ENCODE results near the gene SULT1A2. TPM values are rescaled to one million over a fixed set of nuclear protein-coding genes. Genes with fewer than 3 reads are reported as not detected.

The SULT1A2 gene
- total and polyA plus RNA-seq, 2 of the 4 experiments (the other 2 are of a cell fraction): 0.09 TPM; not detected in 1

GRCh38 chr16:28549301-28549899 lies 47.5 kb downstream of the SULT1A2 start (continued):
- peak; percentile 65 for TF ChIP-seq SMC3 (IDR thresholded peaks at IDR 0.05; ENCODE audit: low read depth, low read length)
- no peak for TF ChIP-seq CHD1 (IDR thresholded peaks at IDR 0.05; ENCODE audit: low read depth, low read length)
- no peak for TF ChIP-seq MAFK (IDR thresholded peaks at IDR 0.05; ENCODE audit: low read depth, low read length)
- no peak for TF ChIP-seq MAZ (IDR thresholded peaks at IDR 0.05; ENCODE audit: borderline replicate concordance, low read depth, low read length)

- Histone ChIP-seq H3K23ac (ENCODE audit: low read depth, low read length) (no peak overlapping the region), H2AK9ac (replicated peaks; ENCODE audit: low read depth, low read length, poor library complexity) (peak overlapping the region; percentile 55), H3K4me2 (ENCODE audit: low read depth, low read length) (no peak overlapping the region), H2AK5ac (ENCODE audit: low read depth, low read length) (no peak overlapping the region), H3K56ac (ENCODE audit: extremely low read depth, insufficient read depth, low read length) (no peak overlapping the region), H2BK5ac (ENCODE audit: low read depth, low read length, poor library complexity, severe bottlenecking) (no peak overlapping the region), H3K4me3 (ENCODE audit: insufficient read depth, low read depth, low read length) (no peak overlapping the region), H4K5ac (ENCODE audit: low read depth, low read length) (no peak overlapping the region), H2AFZ (replicated peaks; ENCODE audit: low read length, poor library complexity) (no peak overlapping the region), H3K36me3 (ENCODE audit: control insufficient read depth, insufficient read depth, low read length) (no peaks in the 10 kb centered on the region), H3K9me3 (ENCODE audit: control insufficient read depth, insufficient read depth, low read length) (no peaks in the 10 kb centered on the region), H4K20me1 (ENCODE audit: insufficient read depth, low read length) (no peaks in the 10 kb centered on the region), H2BK20ac (ENCODE audit: low read depth, low read length) (no peak overlapping the region), H3K4me1 (ENCODE audit: control insufficient read depth, insufficient read depth, low read length) (no peaks in the 10 kb centered on the region), H2BK15ac (ENCODE audit: low read depth, low read length) (no peak overlapping the region), H3K4ac (ENCODE audit: low read depth, low read length) (no peak overlapping the region), H3K9ac (ENCODE audit: low read depth, low read length) (no peak overlapping the region), H3K14ac (replicated peaks; ENCODE audit: low read depth, low read length) (no peak overlapping the region), H3K27me3 (ENCODE audit: control insufficient read depth, insufficient read depth, low read length) (peaks cover 7% of the 10 kb centered on the region), H3K9me1 (ENCODE audit: insufficient read depth, low read length) (no peaks in the 10 kb centered on the region), H3K79me1 (ENCODE audit: low read depth in 1 of 2, low read length in 2 of 2) (no peaks in the 10 kb centered on the region), H3K18ac (ENCODE audit: low read depth, low read length) (no peak overlapping the region), H4K91ac (ENCODE audit: insufficient read depth, low read depth, low read length) (no peak overlapping the region), H3K27ac (ENCODE audit: insufficient read depth, low read length) (no peak overlapping the region), H2BK120ac (ENCODE audit: low read depth, low read length) (no peak overlapping the region), H4K8ac (ENCODE audit: low read depth in 2 of 2, low read length in 2 of 2) (no peak overlapping the region)
- ChIA-PET POLR2A (ENCODE audit: unreplicated experiment) (no interaction called here), CTCF (interaction anchor here (0.7 kb wide), 1 partner anchor 224 kb away, joined by 3 read pairs; no protein-coding TSS in a partner anchor)
- dilution Hi-C loops (cut with HindIII; ENCODE audit: low sequenced_read_pairs, unreplicated experiment) (no loop called here), in situ Hi-C loops (cut with MboI; ENCODE audit: low sequenced_read_pairs) (loop anchor here (10.0 kb wide), 1 partner anchor 224 kb away; no protein-coding TSS in a partner anchor), intact Hi-C loops (cut with micrococcal nuclease) (no loop called here)
- no TSS peak for BruUV-seq (replicated peaks)
- DNase-seq: no peak
- no peak for ATAC-seq (ENCODE audit: low read depth)
- 83% methylated on average over 1 of the region's 14 CpGs; no CpG with 5 or more reads in 1 of the 2 experiments for WGBS, 2 experiments (ENCODE audit: extremely low coverage in 2 of 2, insufficient read length in 1 of 2)
- TF ChIP-seq MXI1 (IDR thresholded peaks at IDR 0.05; ENCODE audit: borderline replicate concordance, low read depth, low read length) (no peak), BHLHE40 (IDR thresholded peaks at IDR 0.05; ENCODE audit: low read depth, low read length) (no peak), SMC3 (IDR thresholded peaks at IDR 0.05; ENCODE audit: low read depth, low read length) (no peak), CEBPB (IDR thresholded peaks at IDR 0.05; ENCODE audit: low read depth, low read length) (no peak), ELK1 (IDR thresholded peaks at IDR 0.05; ENCODE audit: borderline replicate concordance, low read depth, low read length) (no peak), NFE2L2 (IDR thresholded peaks at IDR 0.05; ENCODE audit: low read depth, low read length) (no peak), CTCF (conservative IDR thresholded peaks at IDR 0.05; ENCODE audit: low read depth, low read length) (no peak), MAFK (IDR thresholded peaks at IDR 0.05; ENCODE audit: low read depth, low read length) (no peak), RFX5 (IDR thresholded peaks at IDR 0.05; ENCODE audit: low read depth, low read length) (no peak), USF2 (IDR thresholded peaks at IDR 0.05; ENCODE audit: low read depth, low read length) (no peak)
These were observed 48.5 kb downstream of the SULT1A2 start for GRCh38 chr16:28548306-28548802.

Data from IMR-90 (cell line).